Islet precursor cell (in vitro differentiated cells): ENCODE results near the gene WT1.

Source experiments
- DNase-seq: peaks from one replicate; pipeline ENCODE4 v3.0.0-alpha.2; 2018

Gene WT1

DNA sequence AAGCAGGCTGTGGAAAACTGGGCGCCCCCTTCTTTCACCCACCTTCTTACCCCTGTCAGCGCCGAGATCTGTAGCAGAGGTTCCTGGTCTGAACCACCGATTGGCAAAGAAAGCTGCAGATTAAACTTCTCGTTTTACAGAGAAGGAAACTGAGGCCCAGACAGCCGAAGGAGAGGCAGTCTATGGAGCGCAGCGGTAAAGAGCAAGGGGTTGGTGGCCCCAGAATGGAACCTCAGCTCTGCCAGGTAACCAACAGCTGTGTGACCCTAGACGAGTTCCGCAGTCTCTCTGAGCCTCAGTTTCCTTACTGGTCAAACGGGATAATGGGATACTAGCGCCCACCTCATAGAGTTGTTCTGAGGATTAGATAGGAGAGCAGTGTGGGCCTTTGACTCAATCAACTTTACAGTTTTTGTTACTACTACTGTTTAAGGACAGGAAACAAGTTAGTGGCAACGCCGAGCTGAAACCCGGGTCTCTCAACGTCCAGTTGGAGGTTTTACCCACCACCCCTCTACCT, 3.1 kb upstream of the WT1 start:
- DNase-seq: no peak

DNA sequence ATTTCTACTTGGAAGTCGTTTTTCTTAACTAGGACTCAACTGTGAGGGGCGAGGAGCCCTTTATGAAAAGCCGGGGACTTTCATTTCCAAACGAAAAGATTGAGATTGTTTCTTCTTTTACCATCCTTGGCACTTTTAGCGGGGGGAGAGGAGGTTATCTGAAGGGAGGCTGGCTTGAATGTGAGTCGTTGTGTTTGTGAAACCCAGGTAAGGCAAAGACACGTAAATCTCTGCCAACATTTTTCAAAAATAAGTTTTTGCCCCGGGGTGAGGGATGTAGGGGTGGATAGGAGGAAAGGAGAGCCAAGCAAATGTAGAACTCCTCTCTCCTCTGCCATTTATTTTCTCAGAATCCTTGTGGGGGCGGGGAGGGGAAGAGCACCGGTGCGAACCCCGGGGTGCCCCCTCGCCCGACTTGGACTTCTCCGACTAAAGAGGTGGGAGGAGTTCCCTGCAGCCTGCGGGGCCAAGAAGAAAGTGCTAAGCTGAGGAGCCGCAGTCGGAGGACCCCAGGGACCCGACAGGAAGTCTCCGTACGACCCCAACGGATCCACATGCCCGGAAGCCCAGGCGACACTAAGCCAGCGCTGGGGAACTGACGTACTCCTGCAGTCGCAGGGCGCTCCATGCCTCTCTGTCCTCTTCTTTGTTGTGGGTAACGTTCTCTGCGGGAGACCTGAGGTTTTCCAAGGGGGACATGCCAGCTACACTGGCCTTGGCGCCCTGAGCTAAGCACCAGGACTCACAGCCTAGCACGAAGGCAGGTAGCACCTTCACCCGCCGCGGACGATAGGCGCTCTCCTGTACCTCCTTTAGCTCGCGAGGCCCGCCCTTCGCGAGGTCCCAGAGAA, 2.4 kb upstream of the WT1 start:
- no peak for DNase-seq

DNA sequence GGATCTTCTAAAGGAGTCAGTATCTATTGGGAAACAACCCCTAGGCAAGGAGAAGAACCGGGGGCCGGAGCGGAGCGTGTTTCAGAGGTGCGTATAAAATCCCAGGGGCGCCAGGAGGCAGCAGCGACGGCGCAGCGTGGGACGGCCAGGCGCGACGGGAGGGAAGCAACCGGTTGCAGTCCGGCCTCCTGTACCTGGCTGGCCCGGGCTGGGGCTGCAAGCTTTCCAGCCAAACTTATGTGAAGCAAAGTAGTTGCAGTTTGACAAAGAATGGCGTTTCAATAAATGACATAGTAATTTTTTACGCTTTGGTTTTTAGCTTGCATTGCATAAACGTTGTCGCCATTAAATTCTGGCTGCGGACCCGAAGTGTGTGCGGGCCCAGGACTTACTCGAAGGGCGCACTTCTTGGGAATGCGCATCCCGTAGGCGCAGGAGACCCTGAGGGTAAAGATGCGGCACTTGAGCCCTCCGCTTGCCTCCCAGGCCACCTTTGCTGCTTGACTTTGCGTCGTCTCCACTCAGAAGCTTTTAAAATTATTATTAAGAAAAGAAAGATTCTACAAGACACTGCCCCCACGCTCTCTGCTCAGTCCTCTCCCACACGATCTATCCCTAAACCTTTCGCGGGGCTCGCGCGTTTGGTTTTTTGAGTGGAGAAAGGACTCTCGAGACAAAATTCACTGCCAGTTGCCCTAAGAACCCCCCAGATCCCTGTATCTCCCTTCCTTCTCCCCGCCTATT, 1.6 kb upstream of the WT1 start:
- no peak for DNase-seq

DNA sequence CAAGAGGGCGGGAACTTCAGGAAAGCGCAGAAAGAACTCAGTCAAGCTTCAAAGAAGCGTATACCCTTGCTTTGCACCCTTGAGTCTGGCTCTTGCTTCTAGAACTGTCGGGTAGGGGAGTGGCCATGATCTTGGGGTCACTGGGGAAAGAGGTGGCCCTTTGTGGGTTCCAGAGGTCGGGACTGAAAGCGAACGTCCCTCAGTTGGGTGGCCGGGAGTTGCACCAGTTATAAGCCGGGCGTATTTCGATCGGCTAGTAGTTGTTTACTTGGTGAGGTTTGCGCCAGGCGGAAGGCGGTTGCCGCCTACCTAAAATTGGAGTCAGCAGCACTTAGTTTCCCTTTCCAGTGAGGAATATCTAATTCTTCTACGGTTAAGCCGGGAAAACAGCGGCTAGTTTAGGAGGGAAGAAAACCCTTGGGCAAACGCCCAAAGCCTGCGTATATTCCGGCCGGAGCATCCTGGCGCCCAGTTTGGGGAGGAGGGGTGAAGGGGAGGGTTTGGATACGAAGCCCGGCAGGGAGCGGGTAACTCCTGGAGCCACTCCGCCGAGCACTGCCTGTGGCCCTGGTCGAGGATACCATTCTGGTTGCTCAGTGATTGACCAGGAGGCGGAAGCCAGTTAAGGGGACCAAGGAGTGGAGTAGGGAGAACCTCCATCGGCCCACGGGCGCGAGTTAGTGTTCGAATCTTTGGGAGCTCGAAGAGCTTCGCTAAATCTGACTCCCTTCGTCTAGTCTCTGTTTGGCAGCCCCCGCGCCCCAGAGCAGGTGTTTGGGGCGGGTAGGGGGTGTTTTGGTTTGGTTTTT, 807 bp upstream of the WT1 start:
- no peak for DNase-seq

DNA sequence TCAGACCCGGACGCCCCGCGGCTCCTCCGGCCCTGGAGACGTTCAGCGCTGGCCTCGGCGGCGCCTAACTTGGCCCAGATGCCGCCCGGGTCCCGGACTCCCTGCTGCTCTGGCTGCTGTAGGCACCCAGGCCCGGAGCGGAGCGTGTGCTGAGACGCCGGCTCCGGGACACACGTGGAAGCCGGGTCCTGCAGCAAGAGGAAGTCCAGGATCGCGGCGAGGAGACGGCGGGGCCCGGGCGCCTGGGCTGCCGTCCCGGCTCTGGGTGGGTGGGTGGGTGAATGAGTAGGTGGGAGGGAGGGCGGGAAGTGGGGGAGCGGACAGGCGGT, 223 bp downstream of the WT1 start:
- DNase-seq: peak; percentile 72

DNA sequence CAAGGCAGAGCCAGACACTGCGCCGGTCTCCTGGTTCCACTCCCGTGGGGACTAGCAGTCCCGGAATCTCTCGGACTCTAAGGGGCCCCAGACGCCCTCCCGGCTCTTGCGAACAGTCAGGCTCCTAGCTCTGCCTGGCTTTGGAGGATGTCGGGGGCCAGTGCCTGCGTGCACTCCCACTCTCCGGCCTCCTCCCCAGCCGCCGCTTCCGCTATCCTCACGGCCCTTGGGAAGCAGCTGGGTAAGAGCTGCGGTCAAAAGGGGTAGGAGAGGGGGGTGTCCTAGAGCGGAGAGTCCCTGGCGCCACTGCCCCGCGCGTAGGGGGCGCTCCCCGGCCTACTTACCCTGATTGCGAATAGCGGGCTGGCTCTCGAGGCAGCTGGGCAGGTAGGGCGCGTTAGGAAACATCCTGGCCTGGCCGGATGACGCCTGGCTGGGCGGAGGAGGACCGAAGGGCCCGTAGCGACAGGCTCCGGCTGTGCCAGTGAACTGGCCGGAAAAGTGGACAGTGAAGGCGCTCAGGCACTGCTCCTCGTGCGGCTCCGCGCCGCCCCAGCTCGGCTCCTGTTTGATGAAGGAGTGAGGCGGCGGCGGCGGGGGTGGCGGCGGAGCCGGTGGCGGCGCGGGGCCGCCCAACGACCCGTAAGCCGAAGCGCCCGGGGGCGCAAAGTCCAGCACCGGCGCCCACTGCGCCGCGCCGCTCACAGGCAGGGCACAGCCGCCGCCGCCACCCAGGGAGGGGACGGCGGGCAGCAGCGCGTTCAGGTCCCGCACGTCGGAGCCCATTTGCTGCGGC, 785 bp downstream of the WT1 start:
- DNase-seq: peak; percentile 77

DNA sequence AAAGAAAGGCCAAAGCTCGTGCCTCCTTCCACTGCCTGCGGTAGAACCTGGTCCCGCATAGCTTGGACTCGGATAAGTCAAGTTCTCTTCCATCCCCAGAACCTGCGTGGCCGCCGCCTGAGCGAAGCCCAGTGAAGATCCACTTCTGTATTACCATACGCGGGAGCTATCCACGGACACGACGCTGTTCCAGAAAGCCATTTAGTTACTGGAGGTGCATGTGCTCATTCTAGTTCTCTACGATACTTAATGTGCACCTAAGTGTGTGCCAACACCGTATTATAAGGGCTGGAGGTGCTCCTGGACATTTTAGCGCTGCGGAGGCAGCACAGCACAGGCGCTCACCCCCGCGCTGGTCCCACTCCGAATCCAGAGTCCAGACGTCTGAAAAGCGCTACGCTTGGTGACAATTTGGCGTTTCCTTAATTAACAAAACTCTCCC, 1.4 kb downstream of the WT1 start:
- no peak for DNase-seq

DNA sequence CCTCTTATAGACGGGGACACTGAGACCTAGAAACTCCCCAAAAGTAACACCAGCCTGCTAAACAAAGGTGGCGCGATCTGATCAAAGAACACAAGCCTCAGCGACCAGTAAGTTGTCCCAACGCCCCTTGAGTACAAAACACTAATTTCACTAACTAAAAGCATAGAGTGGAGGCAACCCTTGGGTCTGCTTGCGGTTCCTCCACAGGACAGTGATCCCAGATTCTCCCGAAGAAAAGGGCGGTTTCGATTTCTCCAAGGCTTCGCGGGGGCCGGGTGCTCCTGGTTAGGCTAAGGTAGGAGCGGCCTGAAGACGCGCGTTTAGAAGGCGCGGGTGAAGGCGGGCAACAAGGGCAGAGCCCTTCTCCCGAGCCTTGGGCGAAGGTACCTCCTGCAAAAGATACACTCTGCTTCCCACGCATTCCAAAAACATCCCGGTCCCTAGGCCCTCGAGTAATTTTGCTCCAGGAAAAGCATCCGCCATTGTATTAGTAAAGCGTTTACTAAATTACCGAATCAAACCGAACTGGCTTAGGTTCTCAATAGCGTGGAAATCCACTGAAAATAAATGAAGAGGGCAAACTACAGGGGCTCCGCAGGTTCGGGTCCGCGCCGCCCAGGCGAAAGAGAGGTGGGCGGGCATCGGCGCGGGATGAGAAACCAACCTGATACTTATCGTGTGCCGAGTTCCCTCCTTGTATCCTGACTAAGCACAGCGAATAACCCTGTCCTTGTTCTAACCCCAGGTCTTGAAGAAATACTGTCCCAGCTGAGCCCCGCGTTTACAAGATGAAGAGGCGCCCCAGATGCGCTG, 2.0 kb downstream of the WT1 start:
- no peak for DNase-seq

DNA sequence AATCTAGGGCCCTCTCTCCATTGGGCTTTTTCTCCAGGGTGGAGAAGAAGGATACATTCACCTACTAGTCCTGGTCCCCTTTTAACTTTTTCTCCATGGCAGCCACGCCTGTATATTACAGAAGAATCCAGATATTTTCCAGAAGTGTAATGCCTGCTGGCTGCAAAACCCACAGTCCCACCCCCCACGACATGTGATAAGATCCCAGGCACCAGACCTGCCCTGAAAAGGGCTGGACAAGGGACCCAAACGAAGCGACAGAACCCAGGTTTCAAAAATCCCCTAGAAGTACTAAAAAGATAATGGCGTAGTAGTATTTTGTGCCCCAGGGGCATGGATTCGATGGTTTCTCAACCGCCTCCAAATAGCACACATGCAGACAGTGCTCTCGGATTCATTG, 2.8 kb downstream of the WT1 start:
- no peak for DNase-seq

DNA sequence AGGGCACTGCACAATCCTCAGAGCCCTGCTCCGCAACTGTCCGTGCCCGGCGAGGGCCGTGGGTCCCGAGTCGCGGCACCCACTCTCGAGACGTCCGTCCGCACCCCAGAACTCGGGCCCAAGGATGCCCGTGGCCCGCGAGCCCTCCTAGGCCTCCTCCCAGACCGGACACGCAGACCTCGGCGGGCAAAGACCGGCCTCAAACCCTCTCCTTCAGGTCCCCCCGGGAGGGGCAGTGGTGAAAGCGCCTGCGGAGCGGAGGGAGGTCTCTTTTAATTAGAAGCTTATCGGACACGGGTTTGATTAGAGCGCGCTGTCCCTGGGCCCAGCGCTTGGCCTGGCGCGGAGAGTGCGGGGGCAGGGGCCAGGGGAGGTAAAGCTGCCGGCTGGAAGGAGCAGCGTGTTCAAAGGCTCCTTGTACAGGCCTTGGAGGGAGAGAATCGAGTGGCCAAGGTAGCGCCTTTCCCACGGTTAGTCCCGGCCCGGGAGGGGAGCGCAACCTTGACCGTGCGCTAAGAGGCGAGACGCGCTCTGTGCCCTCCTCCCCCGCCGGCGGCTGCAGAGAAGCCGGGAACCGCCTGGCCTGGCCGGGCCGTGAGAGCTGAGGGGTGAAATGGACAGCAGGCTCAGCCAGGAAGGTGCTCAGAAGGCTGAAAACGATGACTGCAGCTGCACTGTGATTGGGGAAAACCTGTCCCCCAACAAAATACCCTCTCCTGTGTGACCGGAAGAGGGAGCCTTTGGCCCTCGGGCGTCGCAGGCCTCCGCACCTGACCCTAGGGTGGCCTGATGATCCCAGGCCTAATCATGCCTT, 4.6 kb downstream of the WT1 start:
- DNase-seq: peak; percentile 67

DNA sequence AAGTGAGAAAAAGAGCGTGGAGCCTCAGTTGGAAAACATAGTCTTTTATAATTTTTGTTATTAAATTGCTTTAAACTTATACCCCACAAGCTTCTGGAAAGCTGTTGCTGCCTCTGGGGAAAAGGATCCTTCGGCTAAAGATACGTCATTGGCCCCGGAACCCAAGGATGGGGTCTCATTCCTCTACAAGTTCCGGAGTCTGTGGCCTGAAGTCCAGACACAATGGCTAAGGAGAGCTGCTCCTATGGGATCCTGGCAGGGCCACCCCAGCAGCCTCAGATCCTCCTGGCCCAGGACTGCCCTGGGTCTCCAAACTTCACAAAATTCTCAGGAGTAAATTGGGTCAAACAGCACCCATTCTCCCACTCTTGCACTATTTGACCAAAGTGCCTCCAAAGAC, 5.9 kb downstream of the WT1 start:
- DNase-seq: no peak

DNA sequence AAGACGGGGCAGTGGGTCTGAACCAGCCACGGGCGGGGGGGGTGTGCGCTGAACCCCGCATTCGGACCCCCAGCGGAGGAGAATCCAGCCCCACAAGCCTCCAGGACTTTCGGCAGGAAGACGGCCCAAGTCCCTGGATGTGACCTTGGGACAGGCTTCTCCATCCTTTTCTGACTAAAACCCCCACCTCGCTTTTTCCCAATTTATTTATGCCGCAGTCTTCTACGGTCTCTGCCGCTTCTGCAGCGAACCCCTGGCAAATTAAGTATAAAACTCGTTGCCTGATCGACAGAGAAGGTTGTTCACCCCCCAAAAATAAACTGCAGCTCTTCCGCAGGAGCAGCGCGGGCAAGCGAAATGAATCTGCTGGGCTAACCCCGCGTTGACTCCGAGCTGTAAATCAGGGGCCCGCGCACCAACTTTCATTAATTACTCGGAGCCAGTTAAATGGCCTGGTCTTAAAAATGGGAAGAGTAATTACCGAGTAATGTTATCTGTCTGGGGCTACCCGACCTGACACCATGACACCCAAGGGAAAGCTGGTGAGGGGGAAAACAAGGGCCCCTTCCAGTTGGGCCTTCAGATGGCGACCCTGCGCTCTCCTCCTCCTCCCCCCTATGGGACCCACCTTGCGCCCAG, 6.6 kb downstream of the WT1 start:
- DNase-seq: no peak

DNA sequence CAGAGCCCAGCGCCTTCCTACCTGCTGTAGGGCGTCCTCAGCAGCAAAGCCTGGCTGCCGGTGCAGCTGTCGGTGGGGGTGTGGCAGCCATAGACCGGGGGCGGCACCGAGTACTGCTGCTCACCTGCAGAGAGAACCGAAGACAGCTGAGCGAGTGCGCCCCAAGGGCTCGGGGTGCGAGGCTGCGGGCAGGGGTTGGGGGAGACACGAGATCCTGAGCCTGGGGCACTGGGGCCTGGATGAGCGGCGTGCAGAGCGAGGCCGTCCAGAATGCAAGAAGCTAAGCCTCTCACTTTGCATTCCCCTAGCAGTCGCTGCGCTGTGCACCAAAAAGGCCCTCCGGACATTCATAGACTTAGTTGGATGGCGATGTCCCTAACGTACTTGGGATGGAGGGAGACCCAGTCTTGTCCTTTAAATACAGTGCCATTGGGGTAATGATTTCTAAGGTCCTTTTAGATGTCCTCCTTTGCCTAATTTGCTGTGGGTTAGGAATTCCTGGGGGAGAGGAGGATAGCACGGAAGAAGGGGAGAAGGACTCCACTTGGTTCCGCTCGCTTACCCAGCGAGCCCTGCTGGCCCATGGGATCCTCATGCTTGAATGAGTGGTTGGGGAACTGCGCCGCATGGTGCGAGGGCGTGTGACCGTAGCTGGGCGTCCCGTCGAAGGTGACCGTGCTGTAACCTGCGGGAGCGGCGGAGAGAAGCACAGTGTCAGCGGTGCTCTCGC, 7.2 kb downstream of the WT1 start:
- no peak for DNase-seq

DNA sequence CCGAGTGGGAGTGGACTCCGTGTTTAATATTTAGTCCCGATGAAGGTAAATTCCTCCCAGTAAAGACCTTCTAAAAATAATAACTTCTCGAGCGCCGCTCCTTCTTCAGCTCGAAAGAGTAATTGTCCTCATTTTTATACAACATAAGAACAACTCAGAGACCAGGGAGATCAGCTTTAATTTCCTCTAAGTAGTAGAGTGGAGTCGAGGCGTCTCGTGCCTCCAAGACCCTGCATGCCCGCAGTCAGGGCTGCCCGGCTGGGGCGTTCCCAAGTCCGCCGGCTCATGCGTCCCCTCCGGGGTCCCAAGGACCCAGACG, 7.8 kb downstream of the WT1 start:
- DNase-seq: no peak

DNA sequence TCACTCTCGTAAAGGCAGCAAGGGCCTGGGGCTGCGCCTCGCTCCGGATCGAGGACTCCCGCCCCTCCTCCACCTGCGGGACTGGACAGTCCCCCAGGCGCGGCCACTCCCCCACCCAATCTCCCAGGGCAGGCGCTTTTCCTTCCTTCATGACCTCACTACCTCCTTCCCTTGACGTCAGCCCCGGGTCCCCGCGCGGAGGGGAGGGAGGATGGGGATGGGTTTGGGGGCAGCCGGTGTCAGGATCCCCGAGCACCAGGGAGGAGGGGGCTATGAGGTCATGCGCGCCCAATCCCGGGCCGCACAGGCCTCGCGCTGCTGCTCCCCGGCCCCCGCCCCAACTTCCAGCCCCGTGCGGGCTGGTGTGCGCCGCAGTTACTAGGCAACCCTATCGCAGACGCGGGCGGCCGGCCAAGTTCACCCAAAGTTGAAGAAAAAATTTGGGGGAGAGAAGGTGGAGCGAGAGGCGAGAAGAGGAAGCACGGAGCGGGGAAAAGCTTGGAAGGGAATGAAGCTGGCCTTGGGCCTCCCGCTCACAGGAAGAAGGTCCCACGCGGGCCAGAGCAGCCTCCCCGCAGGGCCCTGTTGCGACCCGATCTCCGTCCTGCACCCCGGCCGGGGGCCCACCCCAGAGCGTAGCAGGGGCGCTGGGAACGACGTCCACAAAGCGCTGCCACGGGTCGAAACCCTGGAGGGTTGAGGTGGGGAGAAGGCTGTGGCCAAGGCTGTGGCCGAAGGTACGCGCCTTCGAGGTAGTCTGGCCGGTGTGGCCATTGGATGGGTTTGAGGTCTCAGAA, 8.3 kb downstream of the WT1 start:
- no peak for DNase-seq

DNA sequence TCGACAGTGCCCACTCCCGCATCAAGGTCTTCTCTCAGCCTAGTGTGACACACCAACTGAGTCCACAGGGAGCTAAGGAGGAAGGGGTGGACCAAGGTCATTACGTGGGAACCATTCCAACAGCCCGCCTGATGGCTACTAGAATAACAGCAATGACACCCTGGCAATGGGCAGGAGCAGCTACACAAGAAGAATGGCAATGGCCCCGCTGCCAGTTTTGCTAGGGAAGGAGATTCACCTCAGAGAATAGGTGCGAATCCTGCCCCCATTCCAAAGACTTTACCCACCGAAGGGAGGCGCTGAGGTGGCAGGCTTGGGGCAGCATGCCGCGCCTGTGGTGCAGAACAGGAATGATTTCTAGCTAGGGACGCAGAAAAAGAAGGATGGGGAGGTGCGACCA, 9.1 kb downstream of the WT1 start:
- DNase-seq: no peak

DNA sequence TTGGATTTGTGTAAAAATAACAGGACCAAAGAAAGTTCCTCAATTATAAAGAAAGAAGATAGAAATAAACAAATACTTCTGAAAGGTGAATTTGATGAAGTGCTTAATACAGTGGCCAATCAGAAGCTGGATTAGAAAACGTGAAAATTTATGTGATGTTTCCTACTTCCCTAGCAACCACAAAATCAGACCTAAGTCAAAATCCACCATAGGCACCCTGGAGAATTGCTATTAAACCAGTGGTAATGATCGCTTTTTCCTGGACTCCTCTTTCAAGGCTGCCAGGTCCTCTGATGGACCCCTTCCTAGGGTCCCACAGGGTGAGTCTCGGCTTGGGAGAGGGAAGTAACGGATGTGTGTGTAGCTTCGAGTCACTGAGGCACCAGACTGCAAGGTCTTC, 9.6 kb downstream of the WT1 start:
- no peak for DNase-seq

DNA sequence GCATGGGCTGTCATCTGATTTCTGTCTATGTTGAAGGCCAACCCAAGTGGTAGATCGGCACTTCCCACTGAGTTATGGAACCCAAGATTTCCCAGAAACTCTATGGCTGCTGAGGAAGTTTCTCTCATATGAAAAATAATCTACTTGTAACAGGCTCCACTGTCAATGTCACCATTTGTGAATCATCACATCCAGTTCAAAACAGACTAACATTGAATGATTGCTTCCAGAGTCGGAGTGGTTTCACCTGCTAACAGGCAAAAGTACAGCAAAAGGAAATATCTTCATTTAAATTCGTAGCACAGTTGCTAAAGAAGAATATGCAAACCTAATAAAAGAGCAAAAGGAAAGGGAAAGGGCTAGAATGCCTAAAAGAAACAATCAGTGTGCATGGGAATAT, 12.8 kb downstream of the WT1 start:
- DNase-seq: no peak

DNA sequence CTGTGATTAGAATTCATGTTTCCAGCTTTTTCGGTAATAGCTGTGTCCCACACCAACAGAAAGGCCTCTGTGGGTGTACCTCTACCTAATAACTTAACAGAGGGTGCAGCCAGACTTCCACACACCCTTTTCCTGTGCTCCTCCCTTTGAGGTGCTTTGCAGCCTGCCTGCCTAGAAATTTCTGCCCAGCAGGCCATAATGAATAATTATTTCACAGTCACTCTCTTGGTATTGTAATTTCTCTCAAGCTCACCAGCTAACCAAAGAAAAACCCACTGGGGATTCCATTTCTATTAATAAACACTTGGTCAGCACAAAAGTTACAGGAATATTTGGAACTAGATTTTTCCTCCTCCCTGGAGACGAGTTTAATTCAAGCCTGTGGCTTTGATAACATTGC, 13.3 kb downstream of the WT1 start:
- no peak for DNase-seq
